ENCODE measurements around the gene TMEM100. TPM values are rescaled to one million over a fixed set of nuclear protein-coding genes. Genes with fewer than 3 reads are reported as not detected.

The TMEM100 gene
- total RNA-seq = 10 to 100 TPM; 11.8 to 15.1 TPM
- long read RNA-seq, donor 1 = 0 reads
- long read RNA-seq, donor 2, partial matches to known transcripts = 1 of 4 reads
- long read RNA-seq, donor 2, other reads (novel, unspliced or antisense) = 2 of 4 reads

DNA sequence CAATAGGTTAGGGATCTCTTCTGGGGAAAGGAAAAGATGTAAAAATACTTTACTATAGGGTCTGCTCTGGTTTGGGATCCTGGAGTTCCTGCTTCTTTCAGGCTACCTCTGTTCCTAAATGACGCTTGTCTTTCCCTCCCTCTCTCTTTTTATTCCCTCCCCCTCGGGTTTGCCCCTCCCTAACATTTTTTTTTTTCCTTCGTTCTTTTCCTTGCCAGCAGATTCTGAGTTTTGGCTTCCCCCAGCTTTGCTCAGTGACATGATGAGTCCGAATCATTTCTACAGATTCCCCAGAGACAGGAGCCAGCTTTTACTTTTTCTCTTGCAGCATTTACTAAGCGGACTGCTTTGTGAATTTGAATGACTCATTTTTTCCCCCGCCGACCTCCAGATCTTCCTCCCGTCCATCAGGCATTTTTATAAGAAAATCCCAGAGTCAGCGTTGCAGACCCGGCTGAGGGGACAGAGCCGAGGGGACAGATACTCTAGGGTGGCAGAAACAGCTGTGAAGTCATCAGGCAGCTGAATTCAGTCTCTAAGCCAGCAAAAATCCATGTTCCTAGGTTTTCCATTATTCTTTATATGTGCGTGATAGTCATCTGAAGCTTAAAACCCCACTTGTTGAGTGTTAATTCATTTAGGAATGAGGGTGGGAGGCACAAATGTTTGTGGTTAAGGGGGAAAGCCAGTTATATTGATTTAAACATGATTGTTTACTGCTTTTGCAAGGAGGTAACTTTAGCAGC is at the start of gene TMEM100:
Gene TMEM100, minus strand, starts transcription at position 123 of the 746 bp plus-strand sequence. CDS start 1,794 bp downstream, outside the sequence.
- no peak for DNase-seq (ENCODE audit: low spot score)
- intact Hi-C loops (cut with DNase I) = no loop called here

DNA sequence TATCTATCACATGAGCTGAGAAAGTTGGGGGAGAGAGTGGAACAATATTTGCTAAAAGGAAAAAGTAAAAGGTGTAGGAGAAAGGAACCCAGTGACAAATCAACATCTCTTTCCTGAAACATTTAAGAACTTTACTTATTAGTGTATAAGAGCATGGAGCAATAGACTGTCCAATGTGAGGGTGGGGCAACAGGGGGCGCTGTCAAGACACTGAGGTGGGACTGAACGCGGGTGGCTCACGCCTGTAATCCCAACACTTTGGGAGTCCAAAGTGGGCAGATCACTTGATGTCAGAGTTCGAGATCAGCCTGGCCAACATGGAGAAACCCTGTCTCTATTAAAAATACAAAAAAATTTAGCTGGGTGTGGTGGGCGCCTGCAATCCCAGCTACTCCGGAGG is 49.4 kb upstream of the TMEM100 start:
- intact Hi-C loops (cut with DNase I) = loop anchor here in 1 of 2 donors (10.0 kb wide), 1 partner anchor 247 kb away; no protein-coding TSS in a partner anchor
- no peak for DNase-seq (ENCODE audit: low spot score)

DNA sequence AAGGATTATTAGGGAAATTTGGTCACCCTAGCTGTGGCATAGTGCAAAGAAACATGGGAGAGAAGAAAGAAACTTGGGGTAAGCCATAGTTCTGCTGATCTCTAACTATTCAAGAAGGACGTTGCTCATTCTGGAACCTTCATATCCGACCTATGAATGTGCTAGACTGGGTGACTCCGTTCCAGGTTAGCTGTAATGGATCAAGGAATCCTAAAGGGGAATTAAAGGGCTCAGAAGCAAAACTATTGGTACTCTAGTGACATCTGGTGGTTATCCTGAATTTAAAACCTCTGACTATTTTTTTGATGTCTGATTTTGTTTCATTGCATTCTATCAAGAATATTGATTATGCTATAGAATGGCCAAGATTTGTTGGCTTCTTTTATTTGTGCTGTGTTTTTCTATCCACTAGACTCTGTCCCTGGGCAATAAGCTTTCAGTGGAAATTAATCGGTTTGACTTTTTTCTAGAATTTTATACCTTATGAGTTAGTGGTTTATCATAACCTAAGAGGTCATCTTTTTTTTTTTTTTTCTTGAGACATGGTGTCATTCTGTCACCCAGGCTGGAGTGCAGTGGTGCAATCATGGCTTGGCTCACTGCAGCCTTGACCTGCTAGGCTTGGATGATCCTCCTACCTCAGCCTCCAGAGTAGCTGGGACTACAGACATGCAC is 47.7 kb upstream of the TMEM100 start:
- intact Hi-C loops (cut with DNase I) = loop anchor here in 1 of 2 donors (10.0 kb wide), 1 partner anchor 246 kb away; no protein-coding TSS in a partner anchor
- no peak for DNase-seq (ENCODE audit: low spot score)

- intact Hi-C loops (cut with DNase I) = loop anchor here in 1 of 2 donors (2.0 kb wide), 1 partner anchor 243 kb away; no protein-coding TSS in a partner anchor
- DNase-seq (ENCODE audit: low spot score) = peak; percentile 76
Observed at GRCh38 chr17:55769625-55770000, 46.9 kb upstream of the TMEM100 start.

DNA sequence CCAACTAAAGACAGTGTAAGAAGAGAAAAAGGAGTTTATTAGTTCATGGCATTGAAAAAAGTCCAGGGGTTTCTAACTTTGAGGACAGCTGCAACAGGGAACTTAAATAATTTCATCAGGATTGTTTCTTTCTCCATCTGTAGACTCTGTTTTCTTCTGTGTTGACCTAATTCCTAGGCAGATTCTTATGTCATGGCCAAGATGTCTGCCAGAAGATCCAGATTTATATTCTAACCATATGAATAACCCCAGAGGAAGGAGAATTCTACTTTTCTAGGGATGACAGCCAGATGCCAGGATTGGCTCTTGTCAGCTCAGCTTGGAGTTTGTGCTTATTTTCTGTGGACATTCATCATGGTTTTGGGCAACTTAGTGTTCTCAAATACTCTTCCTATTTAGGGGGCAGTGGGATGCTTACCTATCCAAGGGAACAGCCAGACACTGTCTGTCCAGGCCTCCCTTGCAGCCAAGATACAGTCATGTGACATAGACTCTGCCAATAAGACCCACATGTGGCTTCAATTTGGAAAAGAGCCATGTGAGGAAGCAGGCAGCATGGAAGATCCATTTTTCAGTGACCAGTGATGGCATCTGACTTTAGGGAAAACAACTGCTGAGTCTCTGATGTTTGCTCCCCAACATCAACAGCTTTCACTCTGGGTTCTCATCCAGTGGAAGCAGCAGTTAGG is 46.4 kb upstream of the TMEM100 start:
- intact Hi-C loops (cut with DNase I) = loop anchor here in 1 of 2 donors (2.0 kb wide), 1 partner anchor 242 kb away; no protein-coding TSS in a partner anchor
- DNase-seq (ENCODE audit: low spot score) = no peak

GRCh38 chr17:55765472-55765871 is 42.8 kb upstream of the TMEM100 start:
- intact Hi-C loops (cut with DNase I) = no loop called here
- DNase-seq (ENCODE audit: low spot score) = no peak

- intact Hi-C loops (cut with DNase I) = no loop called here
- DNase-seq (ENCODE audit: low spot score) = no peak
Observed at GRCh38 chr17:55764610-55765009, 41.9 kb upstream of the TMEM100 start.

- intact Hi-C loops (cut with DNase I) = no loop called here
- DNase-seq (ENCODE audit: low spot score) = no peak
Observed at GRCh38 chr17:55763856-55764255, 41.2 kb upstream of the TMEM100 start.

DNA sequence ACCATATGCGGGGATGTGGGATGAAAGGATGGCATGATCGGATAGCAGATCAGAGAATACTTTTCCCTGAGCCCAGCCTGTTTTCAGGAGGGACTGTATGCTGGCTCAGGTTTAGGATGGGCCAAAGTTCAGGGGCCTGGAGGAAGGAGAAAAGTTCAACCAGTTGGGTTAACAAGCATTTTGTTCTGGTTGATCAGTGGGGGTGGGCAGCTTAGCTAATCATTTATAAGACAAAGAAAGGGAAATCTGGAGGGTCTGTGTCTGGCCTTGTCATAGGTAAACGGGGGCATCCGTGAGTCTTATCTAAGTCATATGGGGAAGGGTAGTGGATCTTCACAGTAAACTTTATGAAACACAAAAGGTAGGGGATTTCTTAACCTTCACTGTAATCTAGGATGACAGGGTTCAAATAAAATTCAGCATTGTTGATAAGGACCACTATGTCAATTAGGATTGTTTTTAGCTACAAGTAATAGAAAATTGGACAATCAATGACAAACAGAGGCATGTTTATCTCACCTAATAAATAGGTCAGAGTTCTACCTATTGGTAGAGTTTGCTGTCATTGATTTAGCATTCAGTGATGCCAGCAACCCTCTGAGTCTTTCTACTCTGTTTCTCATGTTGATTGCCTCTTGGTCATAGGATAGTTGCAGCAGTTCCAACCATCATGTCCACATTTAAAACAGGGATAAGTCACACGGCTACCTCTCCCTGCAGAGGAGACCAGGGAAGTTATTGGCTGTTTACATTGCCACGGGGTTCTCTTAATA is 39.6 kb upstream of the TMEM100 start:
- intact Hi-C loops (cut with DNase I) = no loop called here
- DNase-seq (ENCODE audit: low spot score) = no peak

- no peak for DNase-seq (ENCODE audit: low spot score)
- intact Hi-C loops (cut with DNase I) = no loop called here
Observed at GRCh38 chr17:55760643-55761355, 38.1 kb upstream of the TMEM100 start.

DNA sequence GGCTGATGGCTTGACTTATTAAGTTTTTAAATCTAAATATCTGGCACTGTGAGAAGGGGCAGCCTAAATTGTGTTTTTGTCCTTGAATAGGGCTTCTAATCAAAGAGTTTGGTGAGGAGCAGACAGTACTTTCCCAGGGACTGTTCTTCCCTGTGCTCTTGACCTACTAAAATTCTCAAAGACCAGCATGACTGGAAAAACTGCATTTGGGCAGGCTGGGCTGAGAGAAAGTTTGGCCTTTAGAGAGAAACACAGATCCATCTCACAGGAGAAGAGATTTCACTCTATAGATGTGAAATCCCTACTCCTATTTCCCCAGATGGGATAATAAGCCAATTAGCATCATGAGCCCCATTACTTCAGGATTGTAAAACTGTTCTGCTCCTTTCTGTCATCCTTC is 35.5 kb upstream of the TMEM100 start:
- no peak for DNase-seq (ENCODE audit: low spot score)
- intact Hi-C loops (cut with DNase I) = no loop called here

DNA sequence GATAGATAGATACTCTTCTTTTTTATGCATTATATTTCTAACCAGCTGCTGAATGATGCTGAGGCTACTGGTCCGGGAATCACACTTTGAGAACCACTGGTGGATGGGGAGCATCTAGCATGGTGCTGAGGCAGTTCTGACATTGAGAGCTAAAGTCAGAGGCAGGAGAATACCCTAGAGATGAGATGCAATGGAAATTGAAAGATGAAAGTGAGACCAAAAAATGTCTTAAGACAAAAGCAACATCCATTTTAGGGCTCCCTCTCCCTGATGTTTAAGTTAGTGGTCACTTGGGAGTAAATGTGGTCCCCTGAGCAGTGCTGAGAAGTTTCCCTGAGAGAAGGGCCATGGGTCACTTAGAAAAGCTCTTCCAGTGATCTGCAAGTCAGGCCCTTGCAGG is 35.0 kb upstream of the TMEM100 start:
- intact Hi-C loops (cut with DNase I) = no loop called here
- DNase-seq (ENCODE audit: low spot score) = no peak

- DNase-seq (ENCODE audit: low spot score) = no peak
- intact Hi-C loops (cut with DNase I) = no loop called here
Observed at GRCh38 chr17:55756689-55757088, 34.0 kb upstream of the TMEM100 start.

DNA sequence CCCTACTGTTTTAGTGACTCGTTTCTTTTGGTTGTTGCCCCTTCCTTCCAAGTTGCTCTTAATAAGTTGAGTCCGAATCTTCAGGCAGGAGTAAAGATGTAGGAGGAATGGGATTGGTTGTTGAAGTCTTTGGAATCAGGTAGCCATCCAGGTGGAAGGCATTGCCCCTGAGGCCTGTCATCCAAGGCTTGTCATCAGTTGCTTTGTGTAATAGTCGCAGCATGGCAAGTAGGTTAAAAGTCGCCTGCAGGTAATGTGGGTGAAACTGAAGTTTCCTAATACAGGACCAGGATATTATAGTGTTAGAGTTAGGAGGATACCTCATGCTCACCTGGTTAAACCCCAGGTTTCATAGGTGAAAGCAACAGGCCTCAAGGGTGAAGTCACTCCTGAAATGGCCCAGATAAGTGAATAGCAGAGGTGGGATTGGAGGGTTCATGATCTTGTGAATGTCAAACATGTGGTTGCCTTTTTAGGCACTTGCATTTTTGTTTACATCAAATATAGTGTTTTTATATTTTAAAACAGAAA is 29.1 kb upstream of the TMEM100 start:
- intact Hi-C loops (cut with DNase I) = no loop called here
- no peak for DNase-seq (ENCODE audit: low spot score)

GRCh38 chr17:55750750-55751657 is 28.3 kb upstream of the TMEM100 start, which contains the start of gene PCTP:
Gene PCTP (plus strand): TSS chr17:55751051. CDS start chr17:55751104, 53 bp downstream.
- intact Hi-C loops (cut with DNase I) = no loop called here
- DNase-seq (ENCODE audit: low spot score) = peak; percentile 98

DNA sequence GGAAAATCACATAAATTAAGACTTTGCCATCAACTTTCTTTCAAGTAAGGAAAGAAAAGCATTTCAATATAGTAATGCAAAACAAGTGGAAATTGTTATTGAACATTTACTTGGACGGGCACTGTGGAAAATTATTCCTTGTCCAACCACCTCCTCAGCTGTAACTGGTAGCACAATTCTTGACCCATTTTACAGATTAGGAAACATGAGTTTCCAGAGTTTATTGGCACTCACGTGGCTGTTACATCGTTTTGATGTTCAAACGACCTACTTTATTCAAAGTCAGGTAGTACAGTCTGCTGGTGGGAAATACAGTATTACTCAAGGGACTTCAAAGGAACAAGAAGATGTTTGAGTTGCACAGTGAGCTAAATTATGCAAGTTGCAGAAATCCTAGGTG is 27.3 kb upstream of the TMEM100 start:
- intact Hi-C loops (cut with DNase I) = no loop called here

DNA sequence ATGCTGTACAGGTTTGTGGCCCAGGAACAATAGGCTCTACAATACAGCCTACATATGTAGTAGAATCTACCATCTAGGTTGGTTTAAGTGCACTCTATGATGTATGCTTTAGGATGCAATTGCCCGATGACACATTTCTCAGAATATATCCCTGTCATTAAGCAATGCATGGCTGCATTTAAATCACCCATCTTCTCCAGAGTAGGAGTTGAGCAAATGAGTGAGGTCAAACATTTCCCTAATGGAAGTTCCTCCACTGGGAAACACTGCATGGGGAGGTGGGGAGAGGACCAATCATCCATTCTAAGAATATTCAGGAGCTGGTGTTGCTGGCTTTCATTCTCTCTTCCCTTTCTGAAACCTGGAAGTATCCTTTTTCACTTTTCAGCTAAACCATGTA is 26.2 kb upstream of the TMEM100 start:
- DNase-seq (ENCODE audit: low spot score) = no peak
- intact Hi-C loops (cut with DNase I) = no loop called here

More for the DNA sequence above, 27.3 kb upstream of the TMEM100 start:
- no peak for DNase-seq (ENCODE audit: low spot score)

Measured in posterior vena cava (tissue), 2 donors.